ENCODE data around the gene NDUFB8.
A peak's percentile ranks its signal among the peaks of the same experiment; 100 is the strongest.

Gene NDUFB8

DNA sequence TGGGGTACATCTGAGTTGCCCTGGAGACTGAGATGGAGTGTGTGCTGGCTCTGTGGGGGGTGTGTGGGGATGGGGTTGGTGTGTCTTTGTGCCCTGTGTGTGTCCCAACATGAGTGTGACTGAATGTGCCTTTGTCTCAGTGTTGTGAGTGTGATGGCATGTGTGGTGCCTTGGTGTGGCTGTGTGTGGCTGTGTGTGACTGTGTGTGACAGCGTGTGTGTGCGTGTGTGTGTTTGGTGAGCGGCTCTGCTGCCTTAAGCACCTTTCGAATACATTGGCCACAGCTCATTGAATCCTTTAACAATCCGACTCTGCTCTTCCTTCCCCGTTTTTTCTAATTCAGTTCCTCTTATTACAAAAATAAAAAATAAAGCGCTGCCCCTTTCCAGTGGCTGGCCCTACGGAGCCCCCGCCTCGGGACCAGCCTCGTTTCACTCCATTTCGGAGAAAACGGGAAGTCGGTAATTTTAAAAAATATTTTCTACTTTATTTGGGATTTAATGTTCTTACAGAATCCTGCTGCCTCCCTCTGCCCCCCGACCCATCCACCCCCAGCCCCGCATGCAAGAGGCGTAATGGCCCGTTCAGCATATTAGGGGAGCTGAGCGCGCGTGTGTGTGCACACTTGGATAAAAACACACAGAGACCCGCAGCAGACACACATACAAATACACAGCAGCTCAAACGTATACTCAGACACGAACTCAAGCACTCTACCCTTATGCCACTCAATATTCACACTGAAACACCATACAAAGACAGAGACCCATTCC is 41.6 kb upstream of the NDUFB8 start:
- Histone ChIP-seq H3K36me3 (ENCODE audit: control insufficient read depth in 2 of 2, insufficient read depth in 1 of 2, low read length in 2 of 2) (no peaks in the 10 kb centered on the region), H3K4me1 (ENCODE audit: control insufficient read depth, insufficient read depth, low read length) (no peaks in the 10 kb centered on the region), H3K27ac (ENCODE audit: extremely low read depth, low read depth, low read length) (no peak overlapping the region), H3K4me3 (ENCODE audit: low read depth, low read length) (no peak overlapping the region), H3K9me3 (ENCODE audit: control insufficient read depth, insufficient read depth, low read depth, low read length) (no peaks in the 10 kb centered on the region)
- TF ChIP-seq ZNF514 (tag by site-specific recombination; IDR thresholded peaks at IDR 0.05) (no peak), ZNF214 (tag by site-specific recombination; IDR thresholded peaks at IDR 0.05; ENCODE audit: borderline replicate concordance) (no peak), ZNF658 (tag by site-specific recombination; IDR thresholded peaks at IDR 0.05) (no peak), GLIS1 (tag by site-specific recombination; IDR thresholded peaks at IDR 0.05) (peak; percentile 65)
- TF ChIP-seq, protein P1, sequence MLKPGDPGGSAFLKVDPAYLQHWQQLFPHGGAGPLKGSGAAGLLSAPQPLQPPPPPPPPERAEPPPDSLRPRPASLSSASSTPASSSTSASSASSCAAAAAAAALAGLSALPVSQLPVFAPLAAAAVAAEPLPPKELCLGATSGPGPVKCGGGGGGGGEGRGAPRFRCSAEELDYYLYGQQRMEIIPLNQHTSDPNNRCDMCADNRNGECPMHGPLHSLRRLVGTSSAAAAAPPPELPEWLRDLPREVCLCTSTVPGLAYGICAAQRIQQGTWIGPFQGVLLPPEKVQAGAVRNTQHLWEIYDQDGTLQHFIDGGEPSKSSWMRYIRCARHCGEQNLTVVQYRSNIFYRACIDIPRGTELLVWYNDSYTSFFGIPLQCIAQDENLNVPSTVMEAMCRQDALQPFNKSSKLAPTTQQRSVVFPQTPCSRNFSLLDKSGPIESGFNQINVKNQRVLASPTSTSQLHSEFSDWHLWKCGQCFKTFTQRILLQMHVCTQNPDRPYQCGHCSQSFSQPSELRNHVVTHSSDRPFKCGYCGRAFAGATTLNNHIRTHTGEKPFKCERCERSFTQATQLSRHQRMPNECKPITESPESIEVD (tag by site-specific recombination; IDR thresholded peaks at IDR 0.05): no peak
- POLR2A ChIA-PET: no interaction called here
- CTCF ChIA-PET: interaction anchor here (2.0 kb wide), 1 partner anchor 307 kb away, joined by 13 read pairs; no protein-coding TSS in a partner anchor

DNA sequence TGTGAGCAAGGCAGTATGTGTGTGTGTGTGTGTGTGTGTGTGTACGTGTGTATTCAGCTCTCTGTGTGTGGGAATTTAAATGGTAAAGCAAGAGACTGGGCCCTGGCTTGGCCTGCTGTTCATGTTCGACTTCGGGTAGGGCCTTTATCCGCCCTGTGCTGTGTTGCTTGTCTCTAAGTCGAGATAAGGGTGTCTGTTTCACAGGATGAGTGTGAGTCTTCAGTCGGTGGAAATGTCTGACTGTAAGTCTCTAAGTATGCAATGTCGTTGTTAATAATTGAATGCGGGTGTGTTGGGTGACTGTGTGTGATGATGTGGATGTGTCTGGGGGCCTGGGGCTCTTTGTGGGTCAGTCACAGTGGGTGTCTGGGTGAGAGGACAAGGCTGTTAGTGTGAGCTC is 40.8 kb upstream of the NDUFB8 start:
- POLR2A ChIA-PET: interaction anchor here (0.6 to 1.2 kb wide), 2 partner anchors 28 to 35 kb away, joined by 4 to 6 read pairs; partner anchors contain the start of gene HIF1AN
- Histone ChIP-seq H3K4me3 (ENCODE audit: low read depth, low read length) (peak overlapping the region; percentile 49), H3K4me1 (ENCODE audit: control insufficient read depth, insufficient read depth, low read length) (no peaks in the 10 kb centered on the region), H3K9me3 (ENCODE audit: control insufficient read depth, insufficient read depth, low read depth, low read length) (no peaks in the 10 kb centered on the region), H3K36me3 (ENCODE audit: control insufficient read depth in 2 of 2, insufficient read depth in 1 of 2, low read length in 2 of 2) (no peaks in the 10 kb centered on the region), H3K27ac (ENCODE audit: extremely low read depth, low read depth, low read length) (no peak overlapping the region)
- CTCF ChIA-PET: interaction anchor here (0.6 to 3.7 kb wide), 15 partner anchors 10 to 316 kb away, joined by 3 to 38 read pairs (median 4); no protein-coding TSS in a partner anchor
- TF ChIP-seq ZNF433 (tag by site-specific recombination; IDR thresholded peaks at IDR 0.05; ENCODE audit: low read depth): no peak
- TF ChIP-seq ZNF830 (tag by site-specific recombination; IDR thresholded peaks at IDR 0.05; ENCODE audit: low read depth): no peak
- TF ChIP-seq, protein P2, sequence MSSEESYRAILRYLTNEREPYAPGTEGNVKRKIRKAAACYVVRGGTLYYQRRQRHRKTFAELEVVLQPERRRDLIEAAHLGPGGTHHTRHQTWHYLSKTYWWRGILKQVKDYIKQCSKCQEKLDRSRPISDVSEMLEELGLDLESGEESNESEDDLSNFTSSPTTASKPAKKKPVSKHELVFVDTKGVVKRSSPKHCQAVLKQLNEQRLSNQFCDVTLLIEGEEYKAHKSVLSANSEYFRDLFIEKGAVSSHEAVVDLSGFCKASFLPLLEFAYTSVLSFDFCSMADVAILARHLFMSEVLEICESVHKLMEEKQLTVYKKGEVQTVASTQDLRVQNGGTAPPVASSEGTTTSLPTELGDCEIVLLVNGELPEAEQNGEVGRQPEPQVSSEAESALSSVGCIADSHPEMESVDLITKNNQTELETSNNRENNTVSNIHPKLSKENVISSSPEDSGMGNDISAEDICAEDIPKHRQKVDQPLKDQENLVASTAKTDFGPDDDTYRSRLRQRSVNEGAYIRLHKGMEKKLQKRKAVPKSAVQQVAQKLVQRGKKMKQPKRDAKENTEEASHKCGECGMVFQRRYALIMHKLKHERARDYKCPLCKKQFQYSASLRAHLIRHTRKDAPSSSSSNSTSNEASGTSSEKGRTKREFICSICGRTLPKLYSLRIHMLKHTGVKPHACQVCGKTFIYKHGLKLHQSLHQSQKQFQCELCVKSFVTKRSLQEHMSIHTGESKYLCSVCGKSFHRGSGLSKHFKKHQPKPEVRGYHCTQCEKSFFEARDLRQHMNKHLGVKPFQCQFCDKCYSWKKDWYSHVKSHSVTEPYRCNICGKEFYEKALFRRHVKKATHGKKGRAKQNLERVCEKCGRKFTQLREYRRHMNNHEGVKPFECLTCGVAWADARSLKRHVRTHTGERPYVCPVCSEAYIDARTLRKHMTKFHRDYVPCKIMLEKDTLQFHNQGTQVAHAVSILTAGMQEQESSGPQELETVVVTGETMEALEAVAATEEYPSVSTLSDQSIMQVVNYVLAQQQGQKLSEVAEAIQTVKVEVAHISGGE (tag by site-specific recombination; conservative IDR thresholded peaks at IDR 0.05; ENCODE audit: low read depth): no peak
- TF ChIP-seq, protein P3, sequence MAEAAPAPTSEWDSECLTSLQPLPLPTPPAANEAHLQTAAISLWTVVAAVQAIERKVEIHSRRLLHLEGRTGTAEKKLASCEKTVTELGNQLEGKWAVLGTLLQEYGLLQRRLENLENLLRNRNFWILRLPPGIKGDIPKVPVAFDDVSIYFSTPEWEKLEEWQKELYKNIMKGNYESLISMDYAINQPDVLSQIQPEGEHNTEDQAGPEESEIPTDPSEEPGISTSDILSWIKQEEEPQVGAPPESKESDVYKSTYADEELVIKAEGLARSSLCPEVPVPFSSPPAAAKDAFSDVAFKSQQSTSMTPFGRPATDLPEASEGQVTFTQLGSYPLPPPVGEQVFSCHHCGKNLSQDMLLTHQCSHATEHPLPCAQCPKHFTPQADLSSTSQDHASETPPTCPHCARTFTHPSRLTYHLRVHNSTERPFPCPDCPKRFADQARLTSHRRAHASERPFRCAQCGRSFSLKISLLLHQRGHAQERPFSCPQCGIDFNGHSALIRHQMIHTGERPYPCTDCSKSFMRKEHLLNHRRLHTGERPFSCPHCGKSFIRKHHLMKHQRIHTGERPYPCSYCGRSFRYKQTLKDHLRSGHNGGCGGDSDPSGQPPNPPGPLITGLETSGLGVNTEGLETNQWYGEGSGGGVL (tag by site-specific recombination; IDR thresholded peaks at IDR 0.05): no peak
- no peak for TF ChIP-seq ZNF239 (tag by site-specific recombination; IDR thresholded peaks at IDR 0.05)
- TF ChIP-seq, protein P4, sequence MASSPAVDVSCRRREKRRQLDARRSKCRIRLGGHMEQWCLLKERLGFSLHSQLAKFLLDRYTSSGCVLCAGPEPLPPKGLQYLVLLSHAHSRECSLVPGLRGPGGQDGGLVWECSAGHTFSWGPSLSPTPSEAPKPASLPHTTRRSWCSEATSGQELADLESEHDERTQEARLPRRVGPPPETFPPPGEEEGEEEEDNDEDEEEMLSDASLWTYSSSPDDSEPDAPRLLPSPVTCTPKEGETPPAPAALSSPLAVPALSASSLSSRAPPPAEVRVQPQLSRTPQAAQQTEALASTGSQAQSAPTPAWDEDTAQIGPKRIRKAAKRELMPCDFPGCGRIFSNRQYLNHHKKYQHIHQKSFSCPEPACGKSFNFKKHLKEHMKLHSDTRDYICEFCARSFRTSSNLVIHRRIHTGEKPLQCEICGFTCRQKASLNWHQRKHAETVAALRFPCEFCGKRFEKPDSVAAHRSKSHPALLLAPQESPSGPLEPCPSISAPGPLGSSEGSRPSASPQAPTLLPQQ (tag by site-specific recombination; IDR thresholded peaks at IDR 0.05): no peak
- TF ChIP-seq, protein P5, sequence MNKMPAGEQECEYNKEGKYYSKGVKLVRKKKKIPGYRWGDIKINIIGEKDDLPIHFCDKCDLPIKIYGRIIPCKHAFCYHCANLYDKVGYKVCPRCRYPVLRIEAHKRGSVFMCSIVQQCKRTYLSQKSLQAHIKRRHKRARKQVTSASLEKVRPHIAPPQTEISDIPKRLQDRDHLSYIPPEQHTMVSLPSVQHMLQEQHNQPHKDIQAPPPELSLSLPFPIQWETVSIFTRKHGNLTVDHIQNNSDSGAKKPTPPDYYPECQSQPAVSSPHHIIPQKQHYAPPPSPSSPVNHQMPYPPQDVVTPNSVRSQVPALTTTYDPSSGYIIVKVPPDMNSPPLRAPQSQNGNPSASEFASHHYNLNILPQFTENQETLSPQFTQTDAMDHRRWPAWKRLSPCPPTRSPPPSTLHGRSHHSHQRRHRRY (tag by site-specific recombination; IDR thresholded peaks at IDR 0.05): no peak
- TF ChIP-seq ZNF549 (tag by site-specific recombination; IDR thresholded peaks at IDR 0.05): no peak
- no peak for TF ChIP-seq WT1 (tag by site-specific recombination; IDR thresholded peaks at IDR 0.05)
- TF ChIP-seq REPIN1 (tag by site-specific recombination; IDR thresholded peaks at IDR 0.05; ENCODE audit: low read depth): no peak
- TF ChIP-seq, protein P6, sequence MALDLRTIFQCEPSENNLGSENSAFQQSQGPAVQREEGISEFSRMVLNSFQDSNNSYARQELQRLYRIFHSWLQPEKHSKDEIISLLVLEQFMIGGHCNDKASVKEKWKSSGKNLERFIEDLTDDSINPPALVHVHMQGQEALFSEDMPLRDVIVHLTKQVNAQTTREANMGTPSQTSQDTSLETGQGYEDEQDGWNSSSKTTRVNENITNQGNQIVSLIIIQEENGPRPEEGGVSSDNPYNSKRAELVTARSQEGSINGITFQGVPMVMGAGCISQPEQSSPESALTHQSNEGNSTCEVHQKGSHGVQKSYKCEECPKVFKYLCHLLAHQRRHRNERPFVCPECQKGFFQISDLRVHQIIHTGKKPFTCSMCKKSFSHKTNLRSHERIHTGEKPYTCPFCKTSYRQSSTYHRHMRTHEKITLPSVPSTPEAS (tag by site-specific recombination; IDR thresholded peaks at IDR 0.05): no peak
- TF ChIP-seq ZBTB20 (tag by site-specific recombination; IDR thresholded peaks at IDR 0.05): no peak
- no peak for TF ChIP-seq KLF8 (tag by site-specific recombination; IDR thresholded peaks at IDR 0.05)
- TF ChIP-seq, protein P7, sequence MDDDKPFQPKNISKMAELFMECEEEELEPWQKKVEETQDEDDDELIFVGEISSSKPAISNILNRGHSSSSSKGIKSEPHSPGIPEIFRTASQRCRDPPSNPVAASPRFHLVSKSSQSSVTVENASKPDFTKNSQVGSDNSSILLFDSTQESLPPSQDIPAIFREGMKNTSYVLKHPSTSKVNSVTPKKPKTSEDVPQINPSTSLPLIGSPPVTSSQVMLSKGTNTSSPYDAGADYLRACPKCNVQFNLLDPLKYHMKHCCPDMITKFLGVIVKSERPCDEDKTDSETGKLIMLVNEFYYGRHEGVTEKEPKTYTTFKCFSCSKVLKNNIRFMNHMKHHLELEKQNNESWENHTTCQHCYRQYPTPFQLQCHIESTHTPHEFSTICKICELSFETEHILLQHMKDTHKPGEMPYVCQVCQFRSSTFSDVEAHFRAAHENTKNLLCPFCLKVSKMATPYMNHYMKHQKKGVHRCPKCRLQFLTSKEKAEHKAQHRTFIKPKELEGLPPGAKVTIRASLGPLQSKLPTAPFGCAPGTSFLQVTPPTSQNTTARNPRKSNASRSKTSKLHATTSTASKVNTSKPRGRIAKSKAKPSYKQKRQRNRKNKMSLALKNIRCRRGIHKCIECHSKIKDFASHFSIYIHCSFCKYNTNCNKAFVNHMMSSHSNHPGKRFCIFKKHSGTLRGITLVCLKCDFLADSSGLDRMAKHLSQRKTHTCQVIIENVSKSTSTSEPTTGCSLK (tag by site-specific recombination; IDR thresholded peaks at IDR 0.05): no peak
- no peak for TF ChIP-seq GFI1B (tag by site-specific recombination; IDR thresholded peaks at IDR 0.05)
